Suppressor macrophage treated with lipopolysaccharide for 4 hours (primary cell): ENCODE data around the gene CAGE1.

Experiments
- DNase-seq: peaks from one replicate; pipeline ENCODE4 v3.0.0-alpha.2; 2020

CAGE1 gene

GRCh38 chr6:7301702-7302101 lies 87.8 kb downstream of the CAGE1 start:
- no peak for DNase-seq

GRCh38 chr6:7300926-7301325 lies 88.6 kb downstream of the CAGE1 start:
- no peak for DNase-seq

GRCh38 chr6:7298113-7298512 lies 91.4 kb downstream of the CAGE1 start:
- no peak for DNase-seq

- DNase-seq = no peak
These were observed 92.9 kb downstream of the CAGE1 start for GRCh38 chr6:7296602-7297001.

- no peak for DNase-seq
These were observed 93.6 kb downstream of the CAGE1 start for GRCh38 chr6:7295916-7296315.

GRCh38 chr6:7292596-7293255 lies 96.8 kb downstream of the CAGE1 start:
- no peak for DNase-seq

- DNase-seq = no peak
These were observed 99.5 kb downstream of the CAGE1 start for GRCh38 chr6:7290079-7290478.

- no peak for DNase-seq
These were observed 104.1 kb downstream of the CAGE1 start for GRCh38 chr6:7285416-7285815.

GRCh38 chr6:7283676-7284075 lies 105.9 kb downstream of the CAGE1 start:
- DNase-seq = no peak

GRCh38 chr6:7282097-7282906 lies 107.2 kb downstream of the CAGE1 start:
- no peak for DNase-seq
